Panc1 (cell line): ENCODE measurements around the gene CHTF18. TPM values are rescaled to one million over a fixed set of nuclear protein-coding genes. Genes with fewer than 3 reads are reported as not detected.
A peak's percentile ranks its signal among the peaks of the same experiment; 100 is the strongest.

Source experiments
- ATAC-seq: fragments of 200-7000 bp; cut with Tn5 transposase; 2 replicates; pipeline ENCODE4 v1.9.1; 2020; ENCODE audit warnings: mild to moderate bottlenecking, moderate library complexity
- BruUV-seq: library from RNA; stranded (reverse); fragments of 400-500 nt; replicated peaks from 2 replicates; lab custom pipeline; 2021; lab: Mats Ljungman, UMichigan
- CTCF ChIA-PET: fragments of 300-600 bp; sonication (Branson Sonifier 250); formaldehyde crosslinking; loops from one replicate; lab custom pipeline; 2022; ENCODE audit warnings: antibody characterized with exemption; lab: Charles Lee
- POLR2A ChIA-PET: fragments of 300-600 bp; sonication (Branson Sonifier 250); formaldehyde crosslinking; loops from one replicate; lab custom pipeline; 2022; ENCODE audit warnings: antibody characterized with exemption; lab: Charles Lee
- DNase-seq: peaks from one replicate; pipeline ENCODE4 v3.0.0-alpha.2; 2010; ENCODE audit warnings: low read depth, low spot score
- H3K27ac ChIP-seq: 2 replicates; pipeline ENCODE4 v1.5.1; 2011; ENCODE audit warnings: mild to moderate bottlenecking, low read length, inconsistent platforms
- H3K27me3 ChIP-seq: fragments of 200-500 bp; sonication (Bioruptor generic); 2 replicates; pipeline ENCODE4 v1.6.0; 2014; ENCODE audit warnings: low read length, inconsistent platforms; ENCODE audit not compliant: control insufficient read depth, insufficient read depth
- H3K36me3 ChIP-seq: fragments of 200-500 bp; sonication (Bioruptor generic); 2 replicates; pipeline ENCODE4 v1.5.1; 2014; ENCODE audit warnings: inconsistent platforms, mild to moderate bottlenecking, low read length, moderate library complexity; ENCODE audit not compliant: control insufficient read depth, insufficient read depth
- H3K4me1 ChIP-seq: 2 replicates; pipeline ENCODE4 v1.5.1; 2011; ENCODE audit warnings: inconsistent platforms, mild to moderate bottlenecking, low read length, moderate library complexity; ENCODE audit not compliant: control insufficient read depth, insufficient read depth
- H3K4me3 ChIP-seq, 2 experiments: 2 replicates each; pipeline ENCODE4 v1.5.1; 2011 to 2012; ENCODE audit warnings: low read depth in 2 of 2, low read length in 2 of 2, mild to moderate bottlenecking in 2 of 2, inconsistent platforms in 1 of 2, moderate library complexity in 1 of 2
- H3K9me3 ChIP-seq: fragments of 200-500 bp; sonication (Bioruptor generic); 2 replicates; pipeline ENCODE4 v1.5.1; 2014; ENCODE audit warnings: low read depth, mild to moderate bottlenecking, inconsistent platforms, low read length, moderate library complexity; ENCODE audit not compliant: control insufficient read depth, insufficient read depth
- POLR2AphosphoS5 ChIP-seq: IDR thresholded peaks from 2 replicates; pipeline ENCODE4 v1.6.1; 2012; ENCODE audit warnings: mild to moderate bottlenecking, low read depth, low read length, moderate library complexity
- REST ChIP-seq, 2 experiments: IDR thresholded peaks; 2 replicates each; pipeline ENCODE4 v1.6.1; 2011 to 2012; ENCODE audit warnings: low read depth in 2 of 2, control low read depth in 1 of 2, low read length in 1 of 2, mild to moderate bottlenecking in 1 of 2, moderate library complexity in 1 of 2; ENCODE audit not compliant: insufficient read depth in 1 of 2
- SIN3A ChIP-seq: IDR thresholded peaks from 2 replicates; pipeline ENCODE4 v1.6.1; 2012; ENCODE audit warnings: low read depth, mild to moderate bottlenecking, low read length, moderate library complexity, borderline replicate concordance; ENCODE audit not compliant: insufficient read depth
- TCF7L2 ChIP-seq: IDR thresholded peaks from 2 replicates; pipeline ENCODE4 v1.6.1; 2011; ENCODE audit warnings: mild to moderate bottlenecking, low read depth, low read length, inconsistent platforms
- in situ Hi-C: cut with HindIII; loops from 2 replicates; pipeline ENCODE4 v1.10.0; 2016; ENCODE audit warnings: low sequenced_read_pairs, low pct_unique_long_range_greater_than_20kb
- intact Hi-C: fragments of 100-400 bp; cut with micrococcal nuclease; formaldehyde crosslinking; loops from one replicate; pipeline ENCODE4 v1.10.0; 2022; ENCODE audit not compliant: unreplicated experiment
- total RNA-seq: library from RNA; stranded (reverse); gene quantifications from one replicate; pipeline ENCODE4 v1.2.1, GENCODE V29; 2021; ENCODE audit not compliant: unreplicated experiment
- TF ChIP-seq, protein P1 (sequence below): fragments of 450-650 bp; IDR thresholded peaks from 2 replicates; pipeline ENCODE4 v1.5.1; 2017; ENCODE audit warnings: mild to moderate bottlenecking

The CHTF18 gene
- total RNA-seq, 1 experiment from 2014 or later: 118 TPM

DNA sequence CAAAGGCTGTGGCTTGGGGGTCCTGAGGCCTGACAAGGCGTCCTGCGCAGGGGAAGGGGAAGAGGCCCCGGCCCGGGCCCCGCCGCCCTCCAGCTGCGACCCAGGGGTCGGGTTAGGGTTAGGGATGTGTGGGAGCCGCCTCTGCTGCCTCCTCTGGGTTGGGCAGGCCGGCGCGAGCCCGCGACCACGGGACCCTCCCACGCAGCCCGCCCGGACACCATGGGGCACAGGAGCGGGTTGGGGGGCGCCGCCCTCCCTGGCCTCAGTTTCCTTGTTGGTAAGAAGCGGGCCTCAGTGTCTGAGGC is 48.0 kb upstream of the CHTF18 start:
- BruUV-seq: no TSS peak
- intact Hi-C loops (loop anchor here (5.0 kb wide), 1 partner anchor 47 kb away; the partner anchor contains the start of genes CHTF18 and RPUSD1), in situ Hi-C loops (no loop called here)

DNA sequence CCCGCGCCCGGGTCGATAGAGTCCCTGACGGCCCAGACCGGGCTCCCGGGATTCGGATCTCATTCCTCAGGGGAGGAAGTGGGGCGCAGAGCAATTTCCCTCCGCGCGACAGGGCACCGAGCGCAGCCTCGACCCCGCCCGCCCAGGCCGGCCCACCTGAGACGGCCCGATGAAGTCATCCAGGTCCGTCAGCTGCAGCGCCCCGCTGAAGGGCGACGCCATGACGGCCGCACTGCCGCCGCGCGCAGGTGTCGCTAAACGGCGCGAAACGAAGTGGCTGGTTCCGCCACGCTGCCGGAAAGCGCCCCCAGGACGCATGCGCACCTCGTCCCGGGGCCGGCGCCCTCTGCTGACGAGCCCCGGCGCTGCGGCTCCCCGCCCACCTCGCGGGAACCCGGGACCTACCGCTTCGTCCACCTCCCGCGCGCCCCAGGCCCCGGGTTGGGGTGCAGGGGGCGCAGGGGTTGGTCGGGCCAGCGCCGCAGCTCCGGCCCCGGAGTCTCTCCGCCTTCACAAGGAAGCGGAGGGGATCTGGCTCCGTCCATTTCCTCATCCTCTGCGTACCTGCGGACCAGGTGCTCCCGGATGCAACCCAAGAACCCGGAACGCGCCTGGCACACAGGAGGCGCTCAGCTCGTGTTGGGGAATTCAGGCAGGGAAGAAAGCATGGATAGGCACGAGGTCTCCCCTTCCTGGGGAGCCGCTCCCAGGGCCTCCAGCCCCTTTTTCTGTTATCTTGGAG is 47.5 kb upstream of the CHTF18 start, which contains the start of gene CIAO3:
CIAO3 (minus strand) TSS at position 234 of the 742 bp plus-strand sequence; CDS start at position 222, 12 bp downstream.
- Histone ChIP-seq H3K4me1 (peaks cover 8% of the 10 kb centered on the region; the same call in 1 of the 2 replicates), H3K9me3 (no peaks in the 10 kb centered on the region), H3K27ac (peak within 1 kb of the TSS; percentile 83), H3K27me3 (no peaks in the 10 kb centered on the region), H3K36me3 (peaks cover 5% of the 10 kb centered on the region), H3K4me3 (peak within 1 kb of the TSS; percentile 66 to 89)
- peak; percentile 86 for TF ChIP-seq POLR2AphosphoS5
- TF ChIP-seq, protein P1, sequence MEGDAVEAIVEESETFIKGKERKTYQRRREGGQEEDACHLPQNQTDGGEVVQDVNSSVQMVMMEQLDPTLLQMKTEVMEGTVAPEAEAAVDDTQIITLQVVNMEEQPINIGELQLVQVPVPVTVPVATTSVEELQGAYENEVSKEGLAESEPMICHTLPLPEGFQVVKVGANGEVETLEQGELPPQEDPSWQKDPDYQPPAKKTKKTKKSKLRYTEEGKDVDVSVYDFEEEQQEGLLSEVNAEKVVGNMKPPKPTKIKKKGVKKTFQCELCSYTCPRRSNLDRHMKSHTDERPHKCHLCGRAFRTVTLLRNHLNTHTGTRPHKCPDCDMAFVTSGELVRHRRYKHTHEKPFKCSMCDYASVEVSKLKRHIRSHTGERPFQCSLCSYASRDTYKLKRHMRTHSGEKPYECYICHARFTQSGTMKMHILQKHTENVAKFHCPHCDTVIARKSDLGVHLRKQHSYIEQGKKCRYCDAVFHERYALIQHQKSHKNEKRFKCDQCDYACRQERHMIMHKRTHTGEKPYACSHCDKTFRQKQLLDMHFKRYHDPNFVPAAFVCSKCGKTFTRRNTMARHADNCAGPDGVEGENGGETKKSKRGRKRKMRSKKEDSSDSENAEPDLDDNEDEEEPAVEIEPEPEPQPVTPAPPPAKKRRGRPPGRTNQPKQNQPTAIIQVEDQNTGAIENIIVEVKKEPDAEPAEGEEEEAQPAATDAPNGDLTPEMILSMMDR: peak; percentile 98
- TF ChIP-seq REST (IDR thresholded peaks at IDR 0.05; ENCODE audit: insufficient read depth in 1 of 2, low read depth in 2 of 2, low read length in 1 of 2): peak in 1 of 2 experiments; percentile 75; a peak in 1 of 4 replicates
- peak; percentile 66; the same call in 1 of the 2 replicates for TF ChIP-seq SIN3A
- TF ChIP-seq TCF7L2: no peak
- ATAC-seq (peak; percentile 89), DNase-seq (no peak)
- CTCF ChIA-PET: interaction anchor here (0.5 to 0.9 kb wide), 3 partner anchors 20 to 66 kb away, joined by 3 to 5 read pairs (median 4); no protein-coding TSS in a partner anchor
- POLR2A ChIA-PET: no interaction called here
- in situ Hi-C loops (no loop called here), intact Hi-C loops (loop anchor here (5.0 kb wide), 1 partner anchor 46 kb away; the partner anchor contains the start of genes CHTF18 and RPUSD1)
- BruUV-seq: no TSS peak

More for the DNA sequence above, 48.0 kb upstream of the CHTF18 start:
- CTCF ChIA-PET: interaction anchor here (0.7 to 0.9 kb wide), 2 partner anchors 19 to 45 kb away, joined by 3 to 4 read pairs; no protein-coding TSS in a partner anchor
- DNase-seq: no peak
- Histone ChIP-seq H3K4me1 (peaks cover 8% of the 10 kb centered on the region; the same call in 1 of the 2 replicates), H3K4me3 (peak overlapping the region; percentile 66 to 89), H3K27ac (peak overlapping the region; percentile 83), H3K27me3 (no peaks in the 10 kb centered on the region), H3K9me3 (no peaks in the 10 kb centered on the region), H3K36me3 (peaks cover 5% of the 10 kb centered on the region)
- ATAC-seq: peak; percentile 52
- no peak; the same call in 1 of the 2 replicates for TF ChIP-seq SIN3A
- TF ChIP-seq, protein P1: no peak
- no peak for TF ChIP-seq POLR2AphosphoS5
- no peak for TF ChIP-seq REST (IDR thresholded peaks at IDR 0.05; ENCODE audit: insufficient read depth in 1 of 2, low read depth in 2 of 2, low read length in 1 of 2)
- TF ChIP-seq TCF7L2: no peak
- POLR2A ChIA-PET: no interaction called here
